Smooth muscle cell (in vitro differentiated cells): ENCODE measurements around the gene OGDH. TPM values are rescaled to one million over a fixed set of nuclear protein-coding genes. Genes with fewer than 3 reads are reported as not detected.

Source experiments
- DNase-seq: peaks from one replicate; lab custom pipeline; 2025; ENCODE audit not compliant: unreplicated experiment; lab: John Stamatoyannopoulos, UW
- H2AFZ ChIP-seq: fragments of 200-600 bp; sonication (generic); 2 replicates; pipeline ENCODE4 v1.6.0; 2016; ENCODE audit warnings: antibody characterized with exemption, low read depth, mild to moderate bottlenecking
- H3F3A ChIP-seq: fragments of 200-600 bp; sonication (generic); 2 replicates; pipeline ENCODE4 v1.6.0; 2017; ENCODE audit warnings: antibody characterized with exemption, low read depth
- H3K27ac ChIP-seq: fragments of 200-600 bp; sonication (generic); 2 replicates; pipeline ENCODE4 v1.5.1; 2016; ENCODE audit warnings: low read depth, mild to moderate bottlenecking
- H3K27me3 ChIP-seq: fragments of 200-600 bp; sonication (generic); 2 replicates; pipeline ENCODE4 v1.6.1; 2016; ENCODE audit warnings: low read depth, mild to moderate bottlenecking
- H3K36me3 ChIP-seq: fragments of 200-600 bp; sonication (generic); 2 replicates; pipeline ENCODE4 v1.5.1; 2016; ENCODE audit warnings: low read depth
- H3K4me1 ChIP-seq: fragments of 200-600 bp; sonication (generic); 2 replicates; pipeline ENCODE4 v1.5.1; 2016; ENCODE audit warnings: low read depth
- H3K4me2 ChIP-seq: fragments of 200-600 bp; sonication (generic); 2 replicates; pipeline ENCODE4 v1.6.0; 2016; ENCODE audit warnings: mild to moderate bottlenecking
- H3K4me3 ChIP-seq: fragments of 200-600 bp; sonication (generic); 2 replicates; pipeline ENCODE4 v1.5.1; 2016; ENCODE audit warnings: mild to moderate bottlenecking
- H3K79me2 ChIP-seq: fragments of 200-600 bp; sonication (generic); 2 replicates; pipeline ENCODE4 v1.6.0; 2016; ENCODE audit warnings: low read depth, mild to moderate bottlenecking
- H3K9ac ChIP-seq: fragments of 200-600 bp; sonication (generic); 2 replicates; pipeline ENCODE4 v1.6.0; 2016; ENCODE audit warnings: low read depth
- H3K9me3 ChIP-seq: fragments of 200-600 bp; sonication (generic); replicated peaks from 2 replicates; pipeline ENCODE4 v1.5.1; 2016; ENCODE audit warnings: low read depth
- H4K20me1 ChIP-seq: fragments of 200-600 bp; sonication (generic); 2 replicates; pipeline ENCODE4 v1.6.0; 2016; ENCODE audit warnings: low read depth
- CTCF ChIP-seq: fragments of 200-600 bp; sonication (generic); IDR thresholded peaks from 2 replicates; pipeline ENCODE4 v1.5.1; 2017; ENCODE audit warnings: borderline replicate concordance, mild to moderate bottlenecking, antibody characterized with exemption; ENCODE audit not compliant: insufficient read depth, poor library complexity, severe bottlenecking
- WGBS: methylation state at CpG from one replicate; pipeline ENCODE4 v1.1.7; 2016; ENCODE audit warnings: low lambda C conversion rate; 5-methylcytosine and 5-hydroxymethylcytosine counted together
- polyA plus RNA-seq: library from polyadenylated mRNA; unstranded; fragments of >200 nt; fragmentation: Nextera tagmentation; extraction: Ambion mirVana; gene quantifications from 2 replicates; pipeline ENCODE4 v1.2.1, GENCODE V29; 2016
- total RNA-seq: library from RNA; depleted of rRNA; stranded (reverse); fragments of >200 nt; gene quantifications from 2 replicates; pipeline ENCODE4 v1.2.3, GENCODE V29; 2014

Gene OGDH
- total and polyA plus RNA-seq, 2 experiments from 2014 or later: 32.6 to 34.2 TPM

- no peak overlapping the region for H3K27ac ChIP-seq
- no peak for TF ChIP-seq CTCF
- H3K27me3 ChIP-seq: no peaks in the 10 kb centered on the region
- no peak for DNase-seq
- H2AFZ ChIP-seq: no peak overlapping the region
- H3K4me3 ChIP-seq: no peak overlapping the region
- peaks cover 8% of the 10 kb centered on the region for H3K36me3 ChIP-seq
- no peaks in the 10 kb centered on the region for H3K4me1 ChIP-seq
- H3K9me3 ChIP-seq: no peaks in the 10 kb centered on the region
- no peak overlapping the region for H3K4me2 ChIP-seq
- H3K79me2 ChIP-seq: no peaks in the 10 kb centered on the region
- 93% methylated on average over 5 of the region's 5 CpGs for WGBS
- H3K9ac ChIP-seq: no peak overlapping the region
- no peaks in the 10 kb centered on the region for H3F3A ChIP-seq
- H4K20me1 ChIP-seq: no peaks in the 10 kb centered on the region
Observed at GRCh38 chr7:44650772-44651171, 44.3 kb downstream of the OGDH start.

GRCh38 chr7:44652535-44652934 is 46.1 kb downstream of the OGDH start:
- Histone ChIP-seq H3K9ac (no peak overlapping the region), H3K27ac (no peak overlapping the region), H3K27me3 (no peaks in the 10 kb centered on the region), H3K9me3 (no peaks in the 10 kb centered on the region), H3K4me3 (no peak overlapping the region), H3K4me1 (no peaks in the 10 kb centered on the region), H3K36me3 (peaks cover 15% of the 10 kb centered on the region), H3K79me2 (no peaks in the 10 kb centered on the region), H3F3A (no peaks in the 10 kb centered on the region), H2AFZ (no peak overlapping the region), H4K20me1 (no peaks in the 10 kb centered on the region), H3K4me2 (no peak overlapping the region)
- no peak for DNase-seq
- TF ChIP-seq CTCF: no peak
- WGBS: 98% methylated on average over 5 of the region's 5 CpGs

- Histone ChIP-seq H4K20me1 (no peaks in the 10 kb centered on the region), H3K27ac (no peak overlapping the region), H2AFZ (no peak overlapping the region), H3K27me3 (no peaks in the 10 kb centered on the region), H3F3A (no peaks in the 10 kb centered on the region), H3K36me3 (peaks cover 20% of the 10 kb centered on the region), H3K4me1 (no peaks in the 10 kb centered on the region), H3K9me3 (no peaks in the 10 kb centered on the region), H3K4me3 (no peak overlapping the region), H3K4me2 (no peak overlapping the region), H3K79me2 (no peaks in the 10 kb centered on the region), H3K9ac (no peak overlapping the region)
- DNase-seq: no peak
- TF ChIP-seq CTCF: no peak
- WGBS: 89% methylated on average over 11 of the region's 11 CpGs
Observed at GRCh38 chr7:44654255-44654796, 47.9 kb downstream of the OGDH start.

- WGBS: 100% methylated on average over 1 of the region's 1 CpG
- H3K36me3 ChIP-seq: peaks cover 28% of the 10 kb centered on the region
- H2AFZ ChIP-seq: no peak overlapping the region
- no peak overlapping the region for H3K27ac ChIP-seq
- H3K4me2 ChIP-seq: no peak overlapping the region
- H3K79me2 ChIP-seq: peaks cover 3% of the 10 kb centered on the region
- no peak overlapping the region for H3K4me3 ChIP-seq
- no peak overlapping the region for H3K9ac ChIP-seq
- TF ChIP-seq CTCF: no peak
- H3K27me3 ChIP-seq: no peaks in the 10 kb centered on the region
- no peaks in the 10 kb centered on the region for H3F3A ChIP-seq
- H3K9me3 ChIP-seq: peaks cover 6% of the 10 kb centered on the region
- no peaks in the 10 kb centered on the region for H3K4me1 ChIP-seq
- H4K20me1 ChIP-seq: no peaks in the 10 kb centered on the region
- no peak for DNase-seq
Observed at GRCh38 chr7:44655341-44655740, 48.9 kb downstream of the OGDH start.
